A673 (cell line): ENCODE measurements around the gene PRAMEF15.
"Not testable (repeated sequence)": the region's sequence is repeated elsewhere in the genome, so short reads cannot be mapped to it uniquely, and the experiment has no call there.

ENCODE experiments used
- EZH2 ChIP-seq: fragments of 200-600 bp; sonication (generic); IDR thresholded peaks from 2 replicates; pipeline ENCODE4 v1.6.1; 2017; ENCODE audit warnings: borderline replicate concordance, low read depth, mild to moderate bottlenecking, mixed read lengths, antibody characterized with exemption, low read length; ENCODE audit not compliant: poor library complexity, severe bottlenecking
- TF ChIP-seq, protein P1 (sequence below): fragments of 300-800, 200-600 bp; sonication (generic); conservative IDR thresholded peaks from 2 replicates; pipeline ENCODE4 v1.5.1; 2017; ENCODE audit warnings: low read depth, mild to moderate bottlenecking, antibody characterized with exemption, low read length, moderate library complexity, mixed read lengths

DNA sequence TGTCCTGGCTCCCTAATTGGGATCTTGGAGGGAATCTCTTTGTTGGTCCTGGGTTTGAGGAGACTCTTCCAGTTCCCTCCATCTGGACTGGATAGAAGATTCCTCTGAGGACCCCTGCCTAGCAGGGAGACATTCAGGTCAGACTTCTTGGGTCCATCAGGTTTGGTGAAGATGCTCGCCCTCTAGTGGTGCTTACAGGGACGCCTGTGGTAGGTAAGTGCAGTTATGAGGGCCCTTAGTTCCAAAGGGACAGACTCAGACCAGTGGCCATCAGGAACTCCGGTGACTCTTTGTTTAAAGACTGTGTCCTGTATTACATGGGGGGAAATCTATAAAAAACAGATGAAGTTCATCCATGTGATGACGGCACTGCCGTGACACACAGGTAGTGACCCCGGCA lies 38.4 kb upstream of the PRAMEF15 start:
- TF ChIP-seq, protein P1, sequence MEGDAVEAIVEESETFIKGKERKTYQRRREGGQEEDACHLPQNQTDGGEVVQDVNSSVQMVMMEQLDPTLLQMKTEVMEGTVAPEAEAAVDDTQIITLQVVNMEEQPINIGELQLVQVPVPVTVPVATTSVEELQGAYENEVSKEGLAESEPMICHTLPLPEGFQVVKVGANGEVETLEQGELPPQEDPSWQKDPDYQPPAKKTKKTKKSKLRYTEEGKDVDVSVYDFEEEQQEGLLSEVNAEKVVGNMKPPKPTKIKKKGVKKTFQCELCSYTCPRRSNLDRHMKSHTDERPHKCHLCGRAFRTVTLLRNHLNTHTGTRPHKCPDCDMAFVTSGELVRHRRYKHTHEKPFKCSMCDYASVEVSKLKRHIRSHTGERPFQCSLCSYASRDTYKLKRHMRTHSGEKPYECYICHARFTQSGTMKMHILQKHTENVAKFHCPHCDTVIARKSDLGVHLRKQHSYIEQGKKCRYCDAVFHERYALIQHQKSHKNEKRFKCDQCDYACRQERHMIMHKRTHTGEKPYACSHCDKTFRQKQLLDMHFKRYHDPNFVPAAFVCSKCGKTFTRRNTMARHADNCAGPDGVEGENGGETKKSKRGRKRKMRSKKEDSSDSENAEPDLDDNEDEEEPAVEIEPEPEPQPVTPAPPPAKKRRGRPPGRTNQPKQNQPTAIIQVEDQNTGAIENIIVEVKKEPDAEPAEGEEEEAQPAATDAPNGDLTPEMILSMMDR: not testable (repeated sequence)
- TF ChIP-seq EZH2: not testable (repeated sequence)
